ENCODE data around the gene AFAP1. TPM values are rescaled to one million over a fixed set of nuclear protein-coding genes. Genes with fewer than 3 reads are reported as not detected.

Gene AFAP1
- total and polyA plus RNA-seq, 2 donors (not counting 3 experiments of a cell fraction or from before 2014, with no cell fraction given), result 32.3 to 103 TPM

- H3K4me2 ChIP-seq (ENCODE audit: insufficient read depth, low read length), result no peak overlapping the region
- H3K36me3 ChIP-seq (ENCODE audit: control insufficient read depth in 2 of 2, extremely low read depth in 1 of 2, insufficient read depth in 2 of 2, low read length in 2 of 2), result no peaks in the 10 kb centered on the region
- TF ChIP-seq POLR2A (IDR thresholded peaks at IDR 0.05; ENCODE audit: low read depth, low read length), result no peak
- TF ChIP-seq, protein P1, sequence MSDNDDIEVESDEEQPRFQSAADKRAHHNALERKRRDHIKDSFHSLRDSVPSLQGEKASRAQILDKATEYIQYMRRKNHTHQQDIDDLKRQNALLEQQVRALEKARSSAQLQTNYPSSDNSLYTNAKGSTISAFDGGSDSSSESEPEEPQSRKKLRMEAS (IDR thresholded peaks at IDR 0.05; ENCODE audit: insufficient read depth, insufficient read length), result no peak
- TF ChIP-seq MYC (IDR thresholded peaks at IDR 0.05; ENCODE audit: low read depth, low read length), result no peak
- TF ChIP-seq POLR2AphosphoS5 (IDR thresholded peaks at IDR 0.05; ENCODE audit: insufficient read depth, low read depth, low read length), result no peak
- no peak for TF ChIP-seq GATA2 (IDR thresholded peaks at IDR 0.05; ENCODE audit: insufficient read depth, insufficient read length, low read depth, low read length)
- H3K9me3 ChIP-seq (replicated peaks; ENCODE audit: control insufficient read depth, insufficient read depth, low read length), result no peaks in the 10 kb centered on the region
- DNase-seq (ENCODE audit: low read depth, low spot score) (no peak), FAIRE-seq (no peak)
- H3K4me3 ChIP-seq (replicated peaks in 1 of 3; ENCODE audit: insufficient read depth in 1 of 3, low read depth in 1 of 3, low read length in 3 of 3), result no peak overlapping the region
- H3K27ac ChIP-seq (ENCODE audit: insufficient read depth, low read depth, low read length), result no peak overlapping the region
- CTCF ChIA-PET, result interaction anchor here (1.4 kb wide), 1 partner anchor 11 kb away, joined by 3 read pairs; no protein-coding TSS in a partner anchor
- H3K9ac ChIP-seq (replicated peaks; ENCODE audit: extremely low read depth, insufficient read depth, low read length), result no peak overlapping the region
- intact Hi-C loops (cut with micrococcal nuclease), result loop anchor here (5.0 to 10.0 kb wide), 2 partner anchors 191 to 379 kb away; no protein-coding TSS in a partner anchor
- POLR2A ChIA-PET, result no interaction called here
- no peaks in the 10 kb centered on the region for H4K20me1 ChIP-seq (replicated peaks; ENCODE audit: control insufficient read depth, extremely low read depth, insufficient read depth, low read length)
- no peaks in the 10 kb centered on the region for H3K4me1 ChIP-seq (ENCODE audit: control insufficient read depth, extremely low read depth, insufficient read depth, low read length)
- H3K27me3 ChIP-seq (ENCODE audit: control insufficient read depth in 2 of 2, insufficient read depth in 2 of 2, low read length in 2 of 2), result peaks cover 0 to 1% of the 10 kb centered on the region in 2 experiments
- BruUV-seq (replicated peaks), result no TSS peak
- dilution Hi-C loops (cut with MboI; ENCODE audit: extremely low pct_ligation_motif_present, low sequenced_read_pairs), result no loop called here
- H2AFZ ChIP-seq (ENCODE audit: low read depth, low read length), result no peak overlapping the region
- H3K79me2 ChIP-seq (ENCODE audit: control insufficient read depth, insufficient read depth, low read length), result no peaks in the 10 kb centered on the region
- H3K9me1 ChIP-seq (replicated peaks; ENCODE audit: control insufficient read depth, extremely low read depth, insufficient read depth, low read length), result no peaks in the 10 kb centered on the region
These were observed 223.5 kb downstream of the AFAP1 start for GRCh38 chr4:7716010-7716721.

DNA sequence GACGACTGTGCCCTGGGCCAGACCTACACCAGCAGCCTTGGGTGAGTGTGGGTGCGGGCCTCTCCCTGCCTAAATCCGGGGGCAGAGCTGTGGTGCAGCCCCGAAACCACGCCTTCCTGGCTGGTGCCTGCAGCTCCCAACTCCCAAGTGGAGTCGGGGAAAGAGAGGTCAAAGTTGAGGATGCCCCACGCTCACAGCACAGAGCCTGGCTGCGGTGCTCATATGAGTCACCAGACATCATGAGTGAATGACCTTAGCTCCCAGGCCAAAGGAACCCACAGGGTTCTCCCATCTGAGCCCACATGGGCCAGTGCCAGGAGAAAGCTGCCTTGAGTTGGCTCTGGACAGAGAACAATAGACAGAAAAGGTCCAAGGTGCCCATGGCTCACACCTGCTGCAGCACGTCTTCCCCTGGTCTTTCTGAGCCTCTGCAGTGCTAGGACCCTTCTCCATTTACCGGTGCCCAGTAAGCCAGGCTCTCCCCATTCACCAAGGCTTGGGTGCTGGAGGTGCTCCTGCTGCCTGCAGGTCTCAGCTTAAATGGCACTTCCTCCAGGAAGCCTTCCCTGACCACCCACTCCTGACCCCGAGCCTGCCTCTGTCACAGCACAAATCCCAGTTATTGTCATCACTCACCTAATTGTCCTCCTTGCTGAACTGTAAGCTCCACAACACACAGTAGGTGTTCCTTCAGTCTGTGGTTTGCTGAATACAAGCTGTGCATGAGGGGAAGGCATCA, 224.2 kb downstream of the AFAP1 start:
- no peaks in the 10 kb centered on the region for H3K79me2 ChIP-seq (ENCODE audit: control insufficient read depth, insufficient read depth, low read length)
- no peaks in the 10 kb centered on the region for H4K20me1 ChIP-seq (replicated peaks; ENCODE audit: control insufficient read depth, extremely low read depth, insufficient read depth, low read length)
- intact Hi-C loops (cut with micrococcal nuclease) (loop anchor here (5.0 to 10.0 kb wide), 2 partner anchors 191 to 378 kb away; no protein-coding TSS in a partner anchor), dilution Hi-C loops (cut with MboI; ENCODE audit: extremely low pct_ligation_motif_present, low sequenced_read_pairs) (no loop called here)
- H3K27me3 ChIP-seq (ENCODE audit: control insufficient read depth in 2 of 2, insufficient read depth in 2 of 2, low read length in 2 of 2), result peaks cover 0 to 1% of the 10 kb centered on the region in 2 experiments
- H3K36me3 ChIP-seq (ENCODE audit: control insufficient read depth in 2 of 2, extremely low read depth in 1 of 2, insufficient read depth in 2 of 2, low read length in 2 of 2), result no peaks in the 10 kb centered on the region
- ChIA-PET POLR2A (no interaction called here), CTCF (interaction anchor here (1.4 kb wide), 1 partner anchor 10 kb away, joined by 3 read pairs; no protein-coding TSS in a partner anchor)
- TF ChIP-seq JUN (IDR thresholded peaks at IDR 0.05; ENCODE audit: borderline replicate concordance, insufficient read depth, insufficient read length, low read depth) (no peak), GATA2 (IDR thresholded peaks at IDR 0.05; ENCODE audit: insufficient read depth, insufficient read length, low read depth, low read length) (no peak), MYC (IDR thresholded peaks at IDR 0.05; ENCODE audit: low read depth, low read length) (no peak), CTCF (IDR thresholded peaks at IDR 0.05; ENCODE audit: extremely low read depth in 1 of 2, insufficient read depth in 1 of 2, low read depth in 1 of 2, low read length in 2 of 2) (no peak), EZH2 (IDR thresholded peaks at IDR 0.05; ENCODE audit: borderline replicate concordance, low read depth, low read length, severe bottlenecking) (no peak), FOS (IDR thresholded peaks at IDR 0.05; ENCODE audit: borderline replicate concordance, insufficient read depth, low read length) (no peak), POLR2AphosphoS5 (IDR thresholded peaks at IDR 0.05; ENCODE audit: insufficient read depth, low read depth, low read length) (no peak), POLR2A (IDR thresholded peaks at IDR 0.05; ENCODE audit: low read depth, low read length) (no peak)
- TF ChIP-seq, protein P1 (IDR thresholded peaks at IDR 0.05; ENCODE audit: insufficient read depth, insufficient read length), result no peak
- DNase-seq (ENCODE audit: low read depth, low spot score) (no peak), FAIRE-seq (no peak)
- no peaks in the 10 kb centered on the region for H3K9me1 ChIP-seq (replicated peaks; ENCODE audit: control insufficient read depth, extremely low read depth, insufficient read depth, low read length)
- no TSS peak for BruUV-seq (replicated peaks)
- H3K4me3 ChIP-seq (replicated peaks in 1 of 3; ENCODE audit: insufficient read depth in 1 of 3, low read depth in 1 of 3, low read length in 3 of 3), result no peak overlapping the region
- no peak overlapping the region for H3K9ac ChIP-seq (replicated peaks; ENCODE audit: extremely low read depth, insufficient read depth, low read length)
- H2AFZ ChIP-seq (ENCODE audit: low read depth, low read length), result no peak overlapping the region
- no peaks in the 10 kb centered on the region for H3K4me1 ChIP-seq (ENCODE audit: control insufficient read depth, extremely low read depth, insufficient read depth, low read length)
- H3K9me3 ChIP-seq (replicated peaks; ENCODE audit: control insufficient read depth, insufficient read depth, low read length), result no peaks in the 10 kb centered on the region
- H3K27ac ChIP-seq (ENCODE audit: insufficient read depth, low read depth, low read length), result no peak overlapping the region
- H3K4me2 ChIP-seq (ENCODE audit: insufficient read depth, low read length), result no peak overlapping the region
